ENCODE measurements around the gene CACNA2D3. TPM values are rescaled to one million over a fixed set of nuclear protein-coding genes. Genes with fewer than 3 reads are reported as not detected.

CACNA2D3 gene
- total RNA-seq, 2 donors from 2014 or later, result 1.1 to 5.9 TPM

DNA sequence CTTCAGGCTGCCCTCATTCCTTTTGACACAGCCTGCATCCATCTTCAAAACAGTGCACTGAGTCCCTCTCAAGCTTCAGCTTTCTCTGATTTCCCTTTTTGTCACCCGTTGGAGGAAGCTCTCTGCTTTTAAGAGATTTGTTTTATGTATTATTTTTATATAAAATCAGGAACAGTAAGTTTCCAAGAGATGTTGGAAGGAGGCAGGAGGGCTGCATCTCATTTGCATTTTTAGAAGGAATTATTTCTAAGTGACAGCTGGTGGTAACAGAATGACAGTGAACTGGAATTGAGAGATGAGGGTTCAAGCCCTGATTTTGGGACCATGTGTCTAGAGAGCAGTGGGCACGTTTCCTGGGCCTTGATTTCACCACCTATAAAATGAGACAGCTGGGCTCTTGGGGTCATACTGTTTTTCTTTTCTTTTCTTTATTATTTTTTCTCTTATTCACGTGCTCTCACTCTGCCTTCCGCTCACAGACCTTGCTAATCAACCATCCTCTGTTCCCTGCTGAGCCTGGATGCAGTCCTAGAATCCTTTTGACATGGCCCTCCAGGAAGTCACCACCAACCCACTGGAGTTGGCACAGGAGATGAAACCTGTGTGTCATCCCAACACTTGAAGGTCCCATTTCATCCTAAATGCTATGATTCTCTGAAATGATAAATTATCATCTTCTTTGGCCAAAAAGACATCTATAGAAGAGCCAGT lies 148.6 kb downstream of the CACNA2D3 start:
- no peaks in the 10 kb centered on the region for H3K27me3 ChIP-seq (replicated peaks; ENCODE audit: insufficient read depth)
- intact Hi-C loops (cut with DNase I), result no loop called here
- WGBS, result 54% methylated on average over 4 of the region's 4 CpGs
- DNase-seq (ENCODE audit: low spot score), result no peak
- no peaks in the 10 kb centered on the region for H3K36me3 ChIP-seq
- H3K9me3 ChIP-seq, result no peaks in the 10 kb centered on the region
- no peaks in the 10 kb centered on the region for H3K4me1 ChIP-seq (replicated peaks)
- H3K27ac ChIP-seq, result no peak overlapping the region
- TF ChIP-seq POLR2AphosphoS5 (IDR thresholded peaks at IDR 0.05) (no peak), POLR2A (IDR thresholded peaks at IDR 0.05) (no peak)
- TF ChIP-seq, protein P1, sequence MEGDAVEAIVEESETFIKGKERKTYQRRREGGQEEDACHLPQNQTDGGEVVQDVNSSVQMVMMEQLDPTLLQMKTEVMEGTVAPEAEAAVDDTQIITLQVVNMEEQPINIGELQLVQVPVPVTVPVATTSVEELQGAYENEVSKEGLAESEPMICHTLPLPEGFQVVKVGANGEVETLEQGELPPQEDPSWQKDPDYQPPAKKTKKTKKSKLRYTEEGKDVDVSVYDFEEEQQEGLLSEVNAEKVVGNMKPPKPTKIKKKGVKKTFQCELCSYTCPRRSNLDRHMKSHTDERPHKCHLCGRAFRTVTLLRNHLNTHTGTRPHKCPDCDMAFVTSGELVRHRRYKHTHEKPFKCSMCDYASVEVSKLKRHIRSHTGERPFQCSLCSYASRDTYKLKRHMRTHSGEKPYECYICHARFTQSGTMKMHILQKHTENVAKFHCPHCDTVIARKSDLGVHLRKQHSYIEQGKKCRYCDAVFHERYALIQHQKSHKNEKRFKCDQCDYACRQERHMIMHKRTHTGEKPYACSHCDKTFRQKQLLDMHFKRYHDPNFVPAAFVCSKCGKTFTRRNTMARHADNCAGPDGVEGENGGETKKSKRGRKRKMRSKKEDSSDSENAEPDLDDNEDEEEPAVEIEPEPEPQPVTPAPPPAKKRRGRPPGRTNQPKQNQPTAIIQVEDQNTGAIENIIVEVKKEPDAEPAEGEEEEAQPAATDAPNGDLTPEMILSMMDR (IDR thresholded peaks at IDR 0.05), result no peak
- H3K4me3 ChIP-seq, result no peak overlapping the region

DNA sequence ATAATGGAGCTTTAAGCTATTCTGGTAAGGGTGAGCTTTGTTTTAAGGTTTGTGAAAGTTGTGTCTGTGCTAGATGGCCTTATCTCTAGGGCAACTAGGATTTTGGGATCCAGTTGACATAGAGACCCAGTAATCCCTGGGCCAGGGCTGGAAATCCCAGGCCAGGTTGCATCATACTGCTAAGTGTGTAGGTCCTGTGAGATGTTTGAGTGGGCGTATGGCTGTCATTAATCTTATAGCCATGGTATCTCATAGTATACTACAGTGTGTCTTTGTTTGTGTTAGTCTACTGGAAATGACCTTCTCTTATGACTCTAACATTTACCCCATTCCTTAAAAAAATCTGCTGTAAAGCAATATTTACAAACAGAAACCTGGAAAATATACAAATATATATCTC lies 151.4 kb downstream of the CACNA2D3 start:
- Histone ChIP-seq H3K27ac (no peak overlapping the region), H3K4me3 (no peak overlapping the region), H3K4me1 (replicated peaks) (no peaks in the 10 kb centered on the region), H3K36me3 (no peaks in the 10 kb centered on the region), H3K9me3 (no peaks in the 10 kb centered on the region), H3K27me3 (replicated peaks; ENCODE audit: insufficient read depth) (no peaks in the 10 kb centered on the region)
- TF ChIP-seq, protein P1 (IDR thresholded peaks at IDR 0.05), result no peak
- TF ChIP-seq POLR2A (IDR thresholded peaks at IDR 0.05) (no peak), POLR2AphosphoS5 (IDR thresholded peaks at IDR 0.05) (no peak)
- DNase-seq (ENCODE audit: low spot score), result no peak
- intact Hi-C loops (cut with DNase I), result no loop called here
- WGBS, result 94% methylated on average over 1 of the region's 1 CpG

DNA sequence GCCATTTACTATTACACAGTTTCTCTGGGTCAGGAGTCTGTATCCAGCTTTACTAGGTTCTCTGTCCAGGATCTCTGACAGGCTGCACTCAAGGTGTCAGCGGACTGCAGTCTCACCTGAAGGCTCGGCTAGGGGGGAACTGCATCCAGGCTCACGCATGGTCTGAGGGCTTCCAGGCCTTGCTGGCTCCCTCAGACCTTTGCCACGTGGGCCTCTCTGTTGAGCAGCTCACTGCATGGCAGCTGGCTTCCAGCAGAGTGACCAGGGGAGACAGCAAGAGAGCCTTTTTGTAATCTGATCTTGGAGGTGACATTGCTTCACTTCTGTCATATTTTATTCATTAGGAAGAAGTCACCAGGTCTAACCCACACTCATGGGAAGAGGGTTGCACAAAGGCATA lies 152.3 kb downstream of the CACNA2D3 start:
- no peaks in the 10 kb centered on the region for H3K9me3 ChIP-seq
- WGBS, result 81% methylated on average over 4 of the region's 4 CpGs
- TF ChIP-seq POLR2A (IDR thresholded peaks at IDR 0.05) (no peak), POLR2AphosphoS5 (IDR thresholded peaks at IDR 0.05) (no peak)
- TF ChIP-seq, protein P1 (IDR thresholded peaks at IDR 0.05), result no peak
- no peaks in the 10 kb centered on the region for H3K4me1 ChIP-seq (replicated peaks)
- H3K4me3 ChIP-seq, result no peak overlapping the region
- intact Hi-C loops (cut with DNase I), result no loop called here
- H3K27ac ChIP-seq, result no peak overlapping the region
- H3K27me3 ChIP-seq (replicated peaks; ENCODE audit: insufficient read depth), result no peaks in the 10 kb centered on the region
- H3K36me3 ChIP-seq, result no peaks in the 10 kb centered on the region
- no peak for DNase-seq (ENCODE audit: low spot score)

DNA sequence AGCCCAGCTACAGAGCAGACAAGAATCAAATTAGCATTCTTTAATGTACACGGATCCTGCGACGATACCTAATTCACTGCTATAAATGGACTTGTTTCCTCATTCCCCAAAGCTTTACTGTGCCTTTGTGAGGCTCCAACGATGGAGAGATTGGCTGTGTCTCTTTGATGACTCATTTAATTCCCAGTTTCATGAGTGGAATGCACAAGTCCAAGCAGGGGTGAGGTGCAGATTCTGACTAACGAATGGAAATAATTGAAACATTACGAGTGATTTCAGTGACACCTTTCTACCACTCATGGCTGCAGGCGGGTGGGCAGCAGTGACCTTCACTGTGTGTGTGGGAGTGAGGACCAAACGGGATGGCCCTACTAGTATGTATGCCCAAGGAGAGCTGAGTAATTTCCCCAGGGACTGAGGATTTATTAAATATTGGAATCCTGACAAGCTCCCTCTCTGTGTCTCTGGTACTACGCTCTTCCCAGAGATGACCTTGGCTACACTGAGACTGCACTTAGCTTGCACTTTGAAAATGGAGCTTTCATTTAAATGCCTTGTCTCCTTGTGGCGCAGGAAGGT lies 156.7 kb downstream of the CACNA2D3 start:
- no peak overlapping the region for H3K27ac ChIP-seq
- TF ChIP-seq POLR2A (IDR thresholded peaks at IDR 0.05) (no peak), POLR2AphosphoS5 (IDR thresholded peaks at IDR 0.05) (no peak)
- TF ChIP-seq, protein P1 (IDR thresholded peaks at IDR 0.05), result no peak
- no peak overlapping the region for H3K4me3 ChIP-seq
- no peaks in the 10 kb centered on the region for H3K36me3 ChIP-seq
- H3K9me3 ChIP-seq, result no peaks in the 10 kb centered on the region
- DNase-seq (ENCODE audit: low spot score), result no peak
- H3K4me1 ChIP-seq (replicated peaks), result no peaks in the 10 kb centered on the region
- H3K27me3 ChIP-seq (replicated peaks; ENCODE audit: insufficient read depth), result no peaks in the 10 kb centered on the region
- intact Hi-C loops (cut with DNase I), result no loop called here
- 55% methylated on average over 10 of the region's 10 CpGs for WGBS

DNA sequence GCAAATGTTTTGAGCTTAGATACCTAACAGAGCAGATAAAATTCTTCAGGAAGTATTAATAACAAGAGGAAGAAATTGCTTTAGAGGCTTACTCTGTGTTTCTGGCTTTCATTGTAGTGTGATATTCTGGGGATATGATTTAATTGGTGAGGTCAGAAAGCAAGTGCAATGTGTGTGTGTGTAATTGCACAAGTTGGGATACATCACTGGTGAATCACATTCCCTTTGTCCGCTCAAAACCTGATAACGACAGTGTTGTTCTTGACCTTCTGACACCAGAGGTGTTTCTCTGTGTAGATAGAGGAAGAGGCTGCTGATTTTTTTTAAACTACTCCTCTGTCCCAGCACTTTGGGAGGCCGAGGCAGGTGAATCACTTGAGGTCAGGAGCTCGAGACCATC lies 161.1 kb downstream of the CACNA2D3 start:
- intact Hi-C loops (cut with DNase I), result no loop called here

More for the DNA sequence above, 161.1 kb downstream of the CACNA2D3 start:
- H3K36me3 ChIP-seq, result no peaks in the 10 kb centered on the region
- H3K27me3 ChIP-seq (replicated peaks; ENCODE audit: insufficient read depth), result no peaks in the 10 kb centered on the region
- no peak overlapping the region for H3K4me3 ChIP-seq
- H3K4me1 ChIP-seq (replicated peaks), result no peaks in the 10 kb centered on the region
- 84% methylated on average over 4 of the region's 4 CpGs for WGBS
- no peak for DNase-seq (ENCODE audit: low spot score)
- no peaks in the 10 kb centered on the region for H3K9me3 ChIP-seq
- H3K27ac ChIP-seq, result no peak overlapping the region
- no peak for TF ChIP-seq POLR2AphosphoS5 (IDR thresholded peaks at IDR 0.05)
- TF ChIP-seq, protein P1 (IDR thresholded peaks at IDR 0.05), result no peak
- no peak for TF ChIP-seq POLR2A (IDR thresholded peaks at IDR 0.05)
